Effector memory CD4-positive, alpha-beta T cell (primary cell): Measurements from ENCODE around the gene DENND5A.
"Not testable (repeated sequence)": the region's sequence is repeated elsewhere in the genome, so short reads cannot be mapped to it uniquely, and the experiment has no call there.

ENCODE experiments used
- DNase-seq, 3 donors: peaks; one replicate each; pipeline ENCODE4 v3.0.0-alpha.2; 2020
- H3K27ac ChIP-seq: 2 replicates; pipeline ENCODE4 v1.7.0; 2013; ENCODE audit warnings: mild to moderate bottlenecking, low read length, moderate library complexity; ENCODE audit not compliant: insufficient read depth, poor library complexity, severe bottlenecking
- H3K27me3 ChIP-seq: replicated peaks from 2 replicates; pipeline ENCODE4 v1.7.0; 2013; ENCODE audit warnings: mild to moderate bottlenecking, low read length; ENCODE audit not compliant: insufficient read depth, control insufficient read depth, poor library complexity, severe bottlenecking
- H3K36me3 ChIP-seq: 2 replicates; pipeline ENCODE4 v1.7.0; 2013; ENCODE audit warnings: mild to moderate bottlenecking, low read length, moderate library complexity; ENCODE audit not compliant: control insufficient read depth, insufficient read depth
- H3K4me1 ChIP-seq: 2 replicates; pipeline ENCODE4 v1.7.0; 2013; ENCODE audit warnings: low read length, mild to moderate bottlenecking; ENCODE audit not compliant: control insufficient read depth, insufficient read depth, poor library complexity, severe bottlenecking
- H3K4me3 ChIP-seq: 2 replicates; pipeline ENCODE4 v1.7.0; 2013; ENCODE audit warnings: low read length, low read depth, mild to moderate bottlenecking; ENCODE audit not compliant: insufficient read depth, poor library complexity, severe bottlenecking
- H3K9me3 ChIP-seq: 2 replicates; pipeline ENCODE4 v1.7.0; 2013; ENCODE audit warnings: mild to moderate bottlenecking, low read length, moderate library complexity; ENCODE audit not compliant: control insufficient read depth

DENND5A gene

GRCh38 chr11:9201372-9202162, 63.6 kb downstream of the DENND5A start:
- H3K36me3 ChIP-seq: peaks cover 3% of the 10 kb centered on the region
- no peak for DNase-seq
- H3K27me3 ChIP-seq: no peaks in the 10 kb centered on the region
- H3K4me3 ChIP-seq: no peak overlapping the region
- no peak overlapping the region for H3K27ac ChIP-seq
- H3K4me1 ChIP-seq: no peaks in the 10 kb centered on the region
- no peaks in the 10 kb centered on the region for H3K9me3 ChIP-seq

GRCh38 chr11:9200471-9200870, 64.7 kb downstream of the DENND5A start:
- Histone ChIP-seq H3K27ac (no peak overlapping the region), H3K4me1 (no peaks in the 10 kb centered on the region)
- no peak for DNase-seq

DNA sequence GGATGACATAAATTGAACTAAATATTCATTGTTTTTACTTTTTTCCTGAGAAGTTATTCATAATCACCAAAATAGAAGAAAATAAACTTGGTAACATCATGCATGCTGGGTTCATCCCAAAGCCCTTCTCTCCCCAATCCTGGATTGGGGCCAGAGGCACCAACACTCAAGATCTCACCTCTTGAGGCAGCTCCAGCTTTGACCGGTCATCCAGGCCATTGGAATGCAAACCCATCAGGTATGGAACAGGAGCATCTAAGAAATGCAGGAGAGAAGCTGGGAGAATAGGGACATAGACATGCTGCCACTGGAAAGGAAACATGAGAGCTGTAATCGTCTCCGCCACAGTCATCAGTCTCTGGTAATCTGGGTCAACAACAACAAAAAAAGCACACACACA, 71.8 kb downstream of the DENND5A start:
- H3K36me3 ChIP-seq: no peaks in the 10 kb centered on the region
- DNase-seq: no peak
- no peaks in the 10 kb centered on the region for H3K9me3 ChIP-seq
- no peak overlapping the region for H3K27ac ChIP-seq
- H3K4me1 ChIP-seq: no peaks in the 10 kb centered on the region
- H3K4me3 ChIP-seq: no peak overlapping the region
- H3K27me3 ChIP-seq: no peaks in the 10 kb centered on the region

More at GRCh38 chr11:9200471-9200870, 64.7 kb downstream of the DENND5A start:
- Histone ChIP-seq H3K27me3 (no peaks in the 10 kb centered on the region), H3K9me3 (no peaks in the 10 kb centered on the region), H3K36me3 (peaks cover 3% of the 10 kb centered on the region), H3K4me3 (no peak overlapping the region)

DNA sequence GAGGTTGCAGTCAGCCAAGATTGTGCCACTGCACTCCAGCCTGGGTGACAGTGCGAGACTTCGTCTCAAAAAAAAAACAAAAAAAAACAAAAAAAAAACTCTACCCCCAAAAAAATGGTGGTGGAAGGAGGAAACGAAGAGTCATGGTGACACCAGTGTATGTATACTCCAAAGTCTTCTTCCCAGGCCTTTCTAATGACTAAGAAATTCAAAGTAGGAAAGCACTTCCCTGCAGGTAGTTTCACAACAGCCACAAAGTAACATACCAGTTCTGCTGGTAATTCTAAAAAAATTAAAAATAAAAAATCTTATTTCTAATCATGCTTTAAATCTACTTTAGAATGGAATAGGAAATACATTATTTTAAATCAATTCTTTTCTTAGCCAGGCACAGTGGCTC, 72.6 kb downstream of the DENND5A start:
- Histone ChIP-seq H3K4me3 (no peak overlapping the region), H3K36me3 (no peaks in the 10 kb centered on the region), H3K4me1 (no peaks in the 10 kb centered on the region), H3K27me3 (no peaks in the 10 kb centered on the region), H3K9me3 (no peaks in the 10 kb centered on the region), H3K27ac (no peak overlapping the region)
- DNase-seq: no peak

GRCh38 chr11:9190326-9191016, 74.7 kb downstream of the DENND5A start:
- not testable (repeated sequence) for H3K27me3 ChIP-seq, H3K4me1 ChIP-seq, H3K27ac ChIP-seq, H3K4me3 ChIP-seq, H3K36me3 ChIP-seq, DNase-seq, H3K9me3 ChIP-seq

GRCh38 chr11:9188860-9189259, 76.3 kb downstream of the DENND5A start:
- H3K4me3 ChIP-seq, H3K27me3 ChIP-seq, H3K9me3 ChIP-seq, H3K27ac ChIP-seq, H3K4me1 ChIP-seq, H3K36me3 ChIP-seq, DNase-seq: not testable (repeated sequence)

DNA sequence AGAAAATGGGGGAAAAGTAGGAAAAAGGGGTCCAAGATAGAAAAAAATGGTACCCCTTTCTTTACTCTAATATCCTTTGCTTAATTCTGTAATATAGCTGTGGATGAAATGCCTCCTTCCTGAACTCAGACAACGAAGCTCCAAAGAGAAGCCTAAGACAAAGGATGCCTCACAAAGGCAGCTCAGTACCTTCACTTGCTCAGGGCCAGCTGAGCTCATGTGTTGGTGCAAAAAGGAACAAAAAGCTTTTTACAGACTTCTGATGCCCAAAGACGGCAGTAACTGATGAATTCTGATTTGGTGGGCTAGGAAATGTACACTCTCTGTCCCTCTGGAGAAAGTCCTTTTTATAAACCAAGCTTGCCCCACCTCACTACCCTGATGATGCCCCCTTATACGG, 77.5 kb downstream of the DENND5A start:
- no peaks in the 10 kb centered on the region for H3K9me3 ChIP-seq
- H3K4me1 ChIP-seq: no peaks in the 10 kb centered on the region

GRCh38 chr11:9184516-9184915, 80.6 kb downstream of the DENND5A start:
- peaks cover 3% of the 10 kb centered on the region for H3K36me3 ChIP-seq
- H3K27me3 ChIP-seq: no peaks in the 10 kb centered on the region
- H3K4me1 ChIP-seq: no peaks in the 10 kb centered on the region
- H3K27ac ChIP-seq: no peak overlapping the region
- no peak overlapping the region for H3K4me3 ChIP-seq
- no peaks in the 10 kb centered on the region for H3K9me3 ChIP-seq
- no peak for DNase-seq

More for the DNA sequence above, 77.5 kb downstream of the DENND5A start:
- H3K4me3 ChIP-seq: no peak overlapping the region
- H3K36me3 ChIP-seq: no peaks in the 10 kb centered on the region
- no peaks in the 10 kb centered on the region for H3K27me3 ChIP-seq
- DNase-seq: no peak
- H3K27ac ChIP-seq: no peak overlapping the region

GRCh38 chr11:9182180-9182871, 82.8 kb downstream of the DENND5A start:
- Histone ChIP-seq H3K36me3 (peaks cover 15% of the 10 kb centered on the region), H3K4me1 (no peaks in the 10 kb centered on the region), H3K27ac (no peak overlapping the region), H3K27me3 (no peaks in the 10 kb centered on the region), H3K9me3 (no peaks in the 10 kb centered on the region), H3K4me3 (no peak overlapping the region)
- no peak for DNase-seq

DNA sequence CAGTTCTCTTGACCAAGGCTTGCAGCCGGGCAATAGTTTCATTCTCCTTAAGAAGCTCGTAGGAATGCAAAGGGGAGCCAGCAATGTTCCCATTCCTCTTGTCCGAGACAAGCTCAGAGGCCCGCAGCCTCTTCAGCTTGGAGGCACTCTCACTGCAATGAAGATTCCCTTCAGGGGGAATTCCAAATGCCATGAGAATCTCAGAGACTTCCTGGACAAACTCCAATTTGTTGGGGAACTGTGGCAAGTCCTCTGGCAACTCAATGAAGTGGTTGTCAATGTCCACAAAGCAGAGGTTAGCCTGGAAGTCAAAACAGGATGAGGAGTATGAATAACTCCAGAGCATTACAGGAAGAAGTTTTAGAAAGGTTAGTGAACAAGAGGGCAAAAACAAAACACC, 84.4 kb downstream of the DENND5A start:
- no peaks in the 10 kb centered on the region for H3K27me3 ChIP-seq
- no peak for DNase-seq
- no peak overlapping the region for H3K4me3 ChIP-seq
- no peaks in the 10 kb centered on the region for H3K9me3 ChIP-seq
- H3K27ac ChIP-seq: no peak overlapping the region
- H3K36me3 ChIP-seq: peaks cover 15% of the 10 kb centered on the region
- H3K4me1 ChIP-seq: no peaks in the 10 kb centered on the region
